Chondrocyte (in vitro differentiated cells): Measurements from ENCODE around the gene KMT2E. TPM values are rescaled to one million over a fixed set of nuclear protein-coding genes. Genes with fewer than 3 reads are reported as not detected.

Source experiments
- DNase-seq: peaks from one replicate; pipeline ENCODE4 v3.0.0; 2021; ENCODE audit warnings: mixed read lengths, low spot score
- H3K27ac Mint-ChIP-seq: one replicate; pipeline ENCODE4 v1.8.0; 2021; ENCODE audit warnings: mild to moderate bottlenecking, moderate library complexity, mixed read lengths; ENCODE audit not compliant: unreplicated experiment
- H3K27me3 Mint-ChIP-seq: 2 replicates; pipeline ENCODE4 v1.8.0; 2021; ENCODE audit warnings: low read depth, mixed read lengths
- H3K36me3 Mint-ChIP-seq: 2 replicates; pipeline ENCODE4 v1.8.0; 2021; ENCODE audit warnings: low read depth, mixed read lengths
- H3K4me1 Mint-ChIP-seq: 2 replicates; pipeline ENCODE4 v1.8.0; 2021; ENCODE audit warnings: low read depth, mild to moderate bottlenecking, mixed read lengths
- H3K4me3 Mint-ChIP-seq: one replicate; pipeline ENCODE4 v1.8.0; 2021; ENCODE audit warnings: mild to moderate bottlenecking, moderate library complexity, mixed read lengths; ENCODE audit not compliant: unreplicated experiment
- H3K9me3 Mint-ChIP-seq: 2 replicates; pipeline ENCODE4 v1.8.0; 2021; ENCODE audit warnings: low read depth, mixed read lengths
- CTCF ChIP-seq: fragments of 200-600 bp; sonication (generic); IDR thresholded peaks from 2 replicates; pipeline ENCODE4 v1.5.0; 2021; ENCODE audit warnings: antibody characterized with exemption, mild to moderate bottlenecking, moderate library complexity
- total RNA-seq: library from RNA; stranded (reverse); gene quantifications from 3 replicates; pipeline ENCODE4 v1.2.1, GENCODE V29; 2021

Gene KMT2E
- total RNA-seq, 1 donor from 2014 or later = 63.1 TPM

- DNase-seq = no peak
- Mint-ChIP-seq H3K4me3 (no peak overlapping the region), H3K27me3 (no peaks in the 10 kb centered on the region), H3K9me3 (no peaks in the 10 kb centered on the region), H3K36me3 (peaks cover 10% of the 10 kb centered on the region), H3K4me1 (peaks cover 5% of the 10 kb centered on the region), H3K27ac (no peak overlapping the region)
- no peak for TF ChIP-seq CTCF
Observed at GRCh38 chr7:105125745-105126144, 111.7 kb downstream of the KMT2E start.

- no peak for DNase-seq
- peaks cover 10% of the 10 kb centered on the region for H3K36me3 Mint-ChIP-seq
- H3K4me3 Mint-ChIP-seq = no peak overlapping the region
- no peaks in the 10 kb centered on the region for H3K9me3 Mint-ChIP-seq
- TF ChIP-seq CTCF = no peak
- no peak overlapping the region for H3K27ac Mint-ChIP-seq
- H3K4me1 Mint-ChIP-seq = peaks cover 5% of the 10 kb centered on the region
- H3K27me3 Mint-ChIP-seq = no peaks in the 10 kb centered on the region
Observed at GRCh38 chr7:105126436-105126975, 112.5 kb downstream of the KMT2E start.

GRCh38 chr7:105127179-105127578 is 113.2 kb downstream of the KMT2E start:
- H3K27ac Mint-ChIP-seq = no peak overlapping the region
- no peaks in the 10 kb centered on the region for H3K9me3 Mint-ChIP-seq
- no peak for DNase-seq
- TF ChIP-seq CTCF = no peak
- H3K4me1 Mint-ChIP-seq = peaks cover 5% of the 10 kb centered on the region
- H3K27me3 Mint-ChIP-seq = no peaks in the 10 kb centered on the region
- H3K36me3 Mint-ChIP-seq = peaks cover 9% of the 10 kb centered on the region
- H3K4me3 Mint-ChIP-seq = no peak overlapping the region

GRCh38 chr7:105130048-105130447 is 116.0 kb downstream of the KMT2E start:
- DNase-seq = no peak
- Mint-ChIP-seq H3K4me1 (peaks cover 8% of the 10 kb centered on the region), H3K27me3 (no peaks in the 10 kb centered on the region), H3K27ac (no peak overlapping the region), H3K9me3 (no peaks in the 10 kb centered on the region), H3K36me3 (peaks cover 10% of the 10 kb centered on the region), H3K4me3 (no peak overlapping the region)
- TF ChIP-seq CTCF = no peak

GRCh38 chr7:105130580-105130979 is 116.6 kb downstream of the KMT2E start:
- Mint-ChIP-seq H3K4me3 (no peak overlapping the region), H3K4me1 (peaks cover 8% of the 10 kb centered on the region), H3K9me3 (no peaks in the 10 kb centered on the region), H3K27ac (no peak overlapping the region), H3K36me3 (peaks cover 8% of the 10 kb centered on the region), H3K27me3 (no peaks in the 10 kb centered on the region)
- DNase-seq = no peak
- TF ChIP-seq CTCF = no peak
